Stromal cell of bone marrow (primary cell): ENCODE results near the gene RAB5B.
"Not testable (repeated sequence)": the region's sequence is repeated elsewhere in the genome, so short reads cannot be mapped to it uniquely, and the experiment has no call there.

ENCODE experiments used
- DNase-seq: peaks from one replicate; pipeline ENCODE4 v3.0.0-alpha.2; 2012; ENCODE audit warnings: low read depth

RAB5B gene

GRCh38 chr12:55983232-55983842 is 9.5 kb downstream of the RAB5B start:
- no peak for DNase-seq

- DNase-seq: no peak
Measured at GRCh38 chr12:55984861-55985260, 11.0 kb downstream of the RAB5B start.

GRCh38 chr12:55985341-55985740 is 11.5 kb downstream of the RAB5B start:
- no peak for DNase-seq

- not testable (repeated sequence) for DNase-seq
Measured at GRCh38 chr12:55985976-55986375, 12.1 kb downstream of the RAB5B start.

- DNase-seq: no peak
Measured at GRCh38 chr12:55991110-55991509, 17.2 kb downstream of the RAB5B start.

- no peak for DNase-seq
Measured at GRCh38 chr12:55993230-55993853, 19.5 kb downstream of the RAB5B start.

- DNase-seq: no peak
Measured at GRCh38 chr12:55995366-55995765, 21.5 kb downstream of the RAB5B start.

- no peak for DNase-seq
Measured at GRCh38 chr12:55996201-55996714, 22.4 kb downstream of the RAB5B start.

- peak; percentile 97 for DNase-seq
Measured at GRCh38 chr12:55996715-55997534, 23.0 kb downstream of the RAB5B start, which contains the start of gene SUOX. SUOX (plus strand) TSS chr12:55997276; CDS start chr12:56002222, 4,946 bp downstream.

- no peak for DNase-seq
Measured at GRCh38 chr12:55997535-55997859, 23.6 kb downstream of the RAB5B start.

- DNase-seq: not testable (repeated sequence)
Measured at GRCh38 chr12:55999522-55999921, 25.6 kb downstream of the RAB5B start.

- not testable (repeated sequence) for DNase-seq
Measured at GRCh38 chr12:55999999-56000540, 26.2 kb downstream of the RAB5B start.

GRCh38 chr12:56001487-56002100 is 27.7 kb downstream of the RAB5B start:
- DNase-seq: no peak

- DNase-seq: not testable (repeated sequence)
Measured at GRCh38 chr12:56003376-56003775, 29.5 kb downstream of the RAB5B start.

- DNase-seq: no peak
Measured at GRCh38 chr12:56004211-56004610, 30.3 kb downstream of the RAB5B start.

GRCh38 chr12:56007564-56008559 is 34.0 kb downstream of the RAB5B start:
- no peak for DNase-seq

- no peak for DNase-seq
Measured at GRCh38 chr12:56010111-56010570, 36.3 kb downstream of the RAB5B start.

GRCh38 chr12:56011509-56012090 is 37.7 kb downstream of the RAB5B start:
- DNase-seq: no peak

GRCh38 chr12:56013482-56013881 is 39.6 kb downstream of the RAB5B start:
- DNase-seq: no peak

GRCh38 chr12:56014205-56014604 is 40.3 kb downstream of the RAB5B start:
- no peak for DNase-seq
